ENCODE measurements around the gene CNNM1. TPM values are rescaled to one million over a fixed set of nuclear protein-coding genes. Genes with fewer than 3 reads are reported as not detected.

CNNM1 gene
- total RNA-seq, 1 experiment from 2014 or later: not detected

DNA sequence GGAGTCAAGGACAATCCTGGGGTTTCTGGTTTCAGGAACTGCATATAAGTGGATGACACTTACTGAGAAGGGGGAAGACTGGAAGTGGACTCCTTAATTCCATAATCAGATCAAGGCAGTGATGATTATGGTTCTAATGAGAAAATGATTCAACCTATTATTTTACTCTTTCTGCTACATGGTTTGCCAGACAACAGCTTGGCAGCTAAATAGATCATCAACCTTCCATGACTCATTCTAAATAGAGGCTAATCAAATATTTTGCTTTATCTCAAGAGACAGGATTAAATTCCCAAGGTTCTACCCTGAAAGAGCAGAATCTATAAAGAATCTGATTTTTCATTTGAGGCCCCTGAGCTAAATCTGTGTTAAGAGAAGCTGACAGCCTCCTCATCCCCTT, 46.3 kb downstream of the CNNM1 start:
- no peaks in the 10 kb centered on the region for H3K36me3 Mint-ChIP-seq (ENCODE audit: insufficient read depth, unreplicated experiment)
- intact Hi-C loops (cut with micrococcal nuclease; ENCODE audit: unreplicated experiment): no loop called here
- Histone ChIP-seq H3K36me3 (ENCODE audit: control insufficient read depth, insufficient read depth, low read length) (no peaks in the 10 kb centered on the region), H3K9me3 (no peaks in the 10 kb centered on the region), H3K4me1 (no peaks in the 10 kb centered on the region), H3K27me3 (replicated peaks; ENCODE audit: control insufficient read depth, insufficient read depth, low read length) (no peaks in the 10 kb centered on the region; the same call in 1 of the 2 replicates), H3K4me3 (ENCODE audit: low read depth, low read length) (no peak overlapping the region)
- H3K4me1 Mint-ChIP-seq (ENCODE audit: low read depth, unreplicated experiment): no peaks in the 10 kb centered on the region
- no peak overlapping the region for H3K27ac Mint-ChIP-seq (ENCODE audit: unreplicated experiment)
- no peak overlapping the region for H3K4me3 Mint-ChIP-seq (ENCODE audit: unreplicated experiment)
- H3K27me3 Mint-ChIP-seq (ENCODE audit: insufficient read depth, unreplicated experiment): peaks cover 9% of the 10 kb centered on the region
- DNase-seq: no peak
- ChIA-PET POLR2A (no interaction called here), CTCF (no interaction called here)
- H3K9me3 Mint-ChIP-seq (ENCODE audit: unreplicated experiment): no peaks in the 10 kb centered on the region
- TF ChIP-seq, protein P1, sequence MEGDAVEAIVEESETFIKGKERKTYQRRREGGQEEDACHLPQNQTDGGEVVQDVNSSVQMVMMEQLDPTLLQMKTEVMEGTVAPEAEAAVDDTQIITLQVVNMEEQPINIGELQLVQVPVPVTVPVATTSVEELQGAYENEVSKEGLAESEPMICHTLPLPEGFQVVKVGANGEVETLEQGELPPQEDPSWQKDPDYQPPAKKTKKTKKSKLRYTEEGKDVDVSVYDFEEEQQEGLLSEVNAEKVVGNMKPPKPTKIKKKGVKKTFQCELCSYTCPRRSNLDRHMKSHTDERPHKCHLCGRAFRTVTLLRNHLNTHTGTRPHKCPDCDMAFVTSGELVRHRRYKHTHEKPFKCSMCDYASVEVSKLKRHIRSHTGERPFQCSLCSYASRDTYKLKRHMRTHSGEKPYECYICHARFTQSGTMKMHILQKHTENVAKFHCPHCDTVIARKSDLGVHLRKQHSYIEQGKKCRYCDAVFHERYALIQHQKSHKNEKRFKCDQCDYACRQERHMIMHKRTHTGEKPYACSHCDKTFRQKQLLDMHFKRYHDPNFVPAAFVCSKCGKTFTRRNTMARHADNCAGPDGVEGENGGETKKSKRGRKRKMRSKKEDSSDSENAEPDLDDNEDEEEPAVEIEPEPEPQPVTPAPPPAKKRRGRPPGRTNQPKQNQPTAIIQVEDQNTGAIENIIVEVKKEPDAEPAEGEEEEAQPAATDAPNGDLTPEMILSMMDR (IDR thresholded peaks at IDR 0.05; ENCODE audit: insufficient read depth in 1 of 2, low read depth in 1 of 2, low read length in 1 of 2, severe bottlenecking in 1 of 2, unreplicated experiment in 1 of 2): no peak
- no TSS peak for BruUV-seq (replicated peaks)

DNA sequence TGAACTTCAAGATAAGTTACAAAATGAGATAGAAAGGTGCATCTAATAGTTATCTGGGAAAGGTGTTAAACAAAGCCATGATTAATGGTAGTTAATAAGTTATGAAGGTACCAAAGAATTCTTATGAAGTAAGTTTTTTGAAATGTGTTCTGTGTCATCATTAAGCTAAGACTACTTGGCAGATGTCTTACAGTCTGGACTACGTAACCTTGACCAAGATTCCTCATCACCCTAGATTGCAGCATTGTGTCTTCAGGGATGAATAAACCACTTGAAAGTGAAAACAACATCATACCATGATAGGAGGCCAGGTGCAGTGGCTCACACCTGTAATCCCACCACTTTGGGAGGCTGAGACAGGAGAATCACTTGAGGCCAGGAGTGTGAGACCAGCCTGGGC, 53.0 kb downstream of the CNNM1 start:
- Mint-ChIP-seq H3K9me3 (ENCODE audit: unreplicated experiment) (no peaks in the 10 kb centered on the region), H3K4me3 (ENCODE audit: unreplicated experiment) (no peak overlapping the region), H3K4me1 (ENCODE audit: low read depth, unreplicated experiment) (no peaks in the 10 kb centered on the region), H3K27me3 (ENCODE audit: insufficient read depth, unreplicated experiment) (peaks cover 9% of the 10 kb centered on the region), H3K27ac (ENCODE audit: unreplicated experiment) (no peak overlapping the region), H3K36me3 (ENCODE audit: insufficient read depth, unreplicated experiment) (no peaks in the 10 kb centered on the region)
- DNase-seq: no peak
- POLR2A ChIA-PET: no interaction called here
- Histone ChIP-seq H3K27me3 (replicated peaks; ENCODE audit: control insufficient read depth, insufficient read depth, low read length) (no peaks in the 10 kb centered on the region; the same call in 1 of the 2 replicates), H3K36me3 (ENCODE audit: control insufficient read depth, insufficient read depth, low read length) (no peaks in the 10 kb centered on the region), H3K4me3 (ENCODE audit: low read depth, low read length) (no peak overlapping the region), H3K4me1 (no peaks in the 10 kb centered on the region), H3K9me3 (no peaks in the 10 kb centered on the region)
- BruUV-seq (replicated peaks): no TSS peak
- TF ChIP-seq, protein P1 (IDR thresholded peaks at IDR 0.05; ENCODE audit: insufficient read depth in 1 of 2, low read depth in 1 of 2, low read length in 1 of 2, severe bottlenecking in 1 of 2, unreplicated experiment in 1 of 2): no peak
- intact Hi-C loops (cut with micrococcal nuclease; ENCODE audit: unreplicated experiment): no loop called here
- CTCF ChIA-PET: no interaction called here

DNA sequence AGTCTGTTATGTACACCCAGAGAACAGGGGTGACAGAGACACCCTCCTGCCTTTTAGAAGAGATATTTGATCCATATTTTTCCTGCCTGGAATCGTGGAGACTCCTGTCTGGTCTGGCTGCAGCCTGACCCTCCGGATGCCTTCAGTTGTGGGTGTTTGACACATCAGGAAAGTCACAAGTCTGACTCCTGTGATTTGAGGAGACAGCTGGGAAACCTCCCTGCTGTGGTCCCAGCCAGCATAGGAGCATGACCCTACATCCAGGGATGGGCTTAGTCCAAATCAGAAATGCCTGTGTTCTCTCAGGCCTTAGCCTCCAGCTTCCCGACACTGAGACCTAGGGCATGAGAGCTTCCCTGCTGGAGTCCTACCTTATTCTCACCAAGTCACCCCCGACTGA, 57.9 kb downstream of the CNNM1 start:
- no peaks in the 10 kb centered on the region for H3K9me3 Mint-ChIP-seq (ENCODE audit: unreplicated experiment)
- H3K4me1 Mint-ChIP-seq (ENCODE audit: low read depth, unreplicated experiment): no peaks in the 10 kb centered on the region
- Histone ChIP-seq H3K9me3 (no peaks in the 10 kb centered on the region), H3K4me3 (ENCODE audit: low read depth, low read length) (no peak overlapping the region), H3K4me1 (peaks cover 11% of the 10 kb centered on the region), H3K36me3 (ENCODE audit: control insufficient read depth, insufficient read depth, low read length) (no peaks in the 10 kb centered on the region), H3K27me3 (replicated peaks; ENCODE audit: control insufficient read depth, insufficient read depth, low read length) (no peaks in the 10 kb centered on the region)
- no peak overlapping the region for H3K4me3 Mint-ChIP-seq (ENCODE audit: unreplicated experiment)
- ChIA-PET POLR2A (no interaction called here), CTCF (no interaction called here)
- H3K27ac Mint-ChIP-seq (ENCODE audit: unreplicated experiment): no peak overlapping the region
- intact Hi-C loops (cut with micrococcal nuclease; ENCODE audit: unreplicated experiment): no loop called here
- BruUV-seq (replicated peaks): no TSS peak
- no peak for DNase-seq
- TF ChIP-seq, protein P1 (IDR thresholded peaks at IDR 0.05; ENCODE audit: insufficient read depth in 1 of 2, low read depth in 1 of 2, low read length in 1 of 2, severe bottlenecking in 1 of 2, unreplicated experiment in 1 of 2): no peak
- H3K36me3 Mint-ChIP-seq (ENCODE audit: insufficient read depth, unreplicated experiment): peaks cover 4% of the 10 kb centered on the region
- H3K27me3 Mint-ChIP-seq (ENCODE audit: insufficient read depth, unreplicated experiment): peaks cover 4% of the 10 kb centered on the region
